VCaP (cell line): Measurements from ENCODE around the gene WDFY4.

Experiments used
- H3K27ac ChIP-seq: fragments of 450-650 bp; 2 replicates; pipeline ENCODE4 v1.5.1; 2017
- CTCF ChIP-seq: fragments of 450-650 bp; conservative IDR thresholded peaks from 2 replicates; pipeline ENCODE4 v1.5.1; 2017; ENCODE audit warnings: mild to moderate bottlenecking, moderate library complexity

WDFY4 gene

GRCh38 chr10:48970654-48971053 is 286.0 kb downstream of the WDFY4 start:
- no peak for TF ChIP-seq CTCF
- H3K27ac ChIP-seq = no peak overlapping the region

- no peak for TF ChIP-seq CTCF
- H3K27ac ChIP-seq = no peak overlapping the region
Measured at GRCh38 chr10:48973065-48973464, 288.4 kb downstream of the WDFY4 start.

- TF ChIP-seq CTCF = no peak
Measured at GRCh38 chr10:48974510-48975156, 290.0 kb downstream of the WDFY4 start.

GRCh38 chr10:48976196-48976595 is 291.5 kb downstream of the WDFY4 start:
- H3K27ac ChIP-seq = no peak overlapping the region
- TF ChIP-seq CTCF = peak; percentile 74

More at GRCh38 chr10:48974510-48975156, 290.0 kb downstream of the WDFY4 start:
- no peak overlapping the region for H3K27ac ChIP-seq

GRCh38 chr10:48978318-48978717 is 293.6 kb downstream of the WDFY4 start:
- TF ChIP-seq CTCF = no peak
- no peak overlapping the region for H3K27ac ChIP-seq

GRCh38 chr10:48981310-48981907 is 296.7 kb downstream of the WDFY4 start:
- peak; percentile 92 for TF ChIP-seq CTCF
- no peak overlapping the region for H3K27ac ChIP-seq

- no peak overlapping the region for H3K27ac ChIP-seq
- TF ChIP-seq CTCF = no peak
Measured at GRCh38 chr10:48982584-48982983, 297.9 kb downstream of the WDFY4 start.
